HFFc6 (cell line): Measurements from ENCODE around the gene ACTL10. TPM values are rescaled to one million over a fixed set of nuclear protein-coding genes. Genes with fewer than 3 reads are reported as not detected.

Experiments
- DNase-seq: peaks from one replicate; pipeline ENCODE4 v3.0.0-alpha.2; 2018
- H3K27ac Mint-ChIP-seq: 2 replicates; pipeline ENCODE4 v1.8.0; 2020; ENCODE audit warnings: mild to moderate bottlenecking, mixed read lengths
- H3K27me3 Mint-ChIP-seq: 2 replicates; pipeline ENCODE4 v1.8.0; 2021; ENCODE audit warnings: mild to moderate bottlenecking, moderate library complexity, mixed read lengths; ENCODE audit not compliant: insufficient read depth
- H3K36me3 Mint-ChIP-seq: 2 replicates; pipeline ENCODE4 v1.8.0; 2021; ENCODE audit warnings: low read depth, mixed read lengths
- H3K4me1 Mint-ChIP-seq: 2 replicates; pipeline ENCODE4 v1.8.0; 2020; ENCODE audit warnings: low read depth, mixed read lengths
- H3K4me3 Mint-ChIP-seq: 2 replicates; pipeline ENCODE4 v1.8.0; 2020; ENCODE audit warnings: mild to moderate bottlenecking, moderate library complexity, mixed read lengths
- H3K9me3 Mint-ChIP-seq: 2 replicates; pipeline ENCODE4 v1.8.0; 2020; ENCODE audit warnings: mild to moderate bottlenecking, mixed read lengths
- CTCF ChIP-seq: fragments of 200-600 bp; sonication (generic); IDR thresholded peaks from 2 replicates; pipeline ENCODE4 v1.5.0; 2021; ENCODE audit warnings: antibody characterized with exemption, mild to moderate bottlenecking
- total RNA-seq, 6 experiments: library from RNA; stranded (reverse); fragmentation: NEBNext Ultra II Directional; extraction: Animal tissue kit (Norgen Biotek cat#: 25700); gene quantifications; 2 replicates in 1 of 6; 3 replicates in 5 of 6; pipeline ENCODE4 v1.2.3, GENCODE V29; 2021

ACTL10 gene
- total RNA-seq, 6 experiments from 2014 or later: 1.6 to 2.3 (median 1.8) TPM

- no peak for TF ChIP-seq CTCF
- Mint-ChIP-seq H3K9me3 (no peaks in the 10 kb centered on the region), H3K36me3 (0 out of 2 replicates have a peak, but pooled peaks cover 4% of the 10 kb centered on the region), H3K27me3 (peaks cover 2% of the 10 kb centered on the region), H3K4me1 (peaks cover 65% of the 10 kb centered on the region), H3K4me3 (peak overlapping the region; percentile 79), H3K27ac (peak overlapping the region; percentile 75)
- DNase-seq: no peak
Measured at GRCh38 chr20:33667245-33667675, 517 bp downstream of the ACTL10 start.

GRCh38 chr20:33667676-33668465 is 1.1 kb downstream of the ACTL10 start:
- 0 out of 2 replicates have a peak, but pooled peaks cover 4% of the 10 kb centered on the region for H3K36me3 Mint-ChIP-seq
- H3K27me3 Mint-ChIP-seq: peaks cover 2% of the 10 kb centered on the region
- H3K27ac Mint-ChIP-seq: peak overlapping the region; percentile 75
- peaks cover 65% of the 10 kb centered on the region for H3K4me1 Mint-ChIP-seq
- DNase-seq: peak; percentile 76
- no peaks in the 10 kb centered on the region for H3K9me3 Mint-ChIP-seq
- peak; percentile 91 for TF ChIP-seq CTCF
- H3K4me3 Mint-ChIP-seq: peak overlapping the region; percentile 79

- peak overlapping the region; percentile 61 for H3K4me3 Mint-ChIP-seq
- peaks cover 2% of the 10 kb centered on the region for H3K27me3 Mint-ChIP-seq
- no peak for TF ChIP-seq CTCF
- H3K4me1 Mint-ChIP-seq: peaks cover 71% of the 10 kb centered on the region
- no peak for DNase-seq
- H3K27ac Mint-ChIP-seq: no peak overlapping the region; the same call in 1 of the 2 replicates
- H3K9me3 Mint-ChIP-seq: no peaks in the 10 kb centered on the region
- H3K36me3 Mint-ChIP-seq: 0 out of 2 replicates have a peak, but pooled peaks cover 4% of the 10 kb centered on the region
Measured at GRCh38 chr20:33668466-33669155, 1.9 kb downstream of the ACTL10 start.

GRCh38 chr20:33669224-33669623 is 2.5 kb downstream of the ACTL10 start:
- Mint-ChIP-seq H3K4me3 (no peak overlapping the region), H3K27ac (no peak overlapping the region), H3K9me3 (no peaks in the 10 kb centered on the region), H3K36me3 (0 out of 2 replicates have a peak, but pooled peaks cover 4% of the 10 kb centered on the region), H3K27me3 (peaks cover 2% of the 10 kb centered on the region), H3K4me1 (peaks cover 70% of the 10 kb centered on the region)
- DNase-seq: no peak
- TF ChIP-seq CTCF: no peak

- no peak overlapping the region for H3K4me3 Mint-ChIP-seq
- 0 out of 2 replicates have a peak, but pooled peaks cover 4% of the 10 kb centered on the region for H3K36me3 Mint-ChIP-seq
- H3K9me3 Mint-ChIP-seq: no peaks in the 10 kb centered on the region
Measured at GRCh38 chr20:33669873-33670640, 3.3 kb downstream of the ACTL10 start.

More at GRCh38 chr20:33669873-33670640, 3.3 kb downstream of the ACTL10 start:
- Mint-ChIP-seq H3K27ac (peak overlapping the region; percentile 58), H3K4me1 (peaks cover 66% of the 10 kb centered on the region), H3K27me3 (peaks cover 2% of the 10 kb centered on the region)
- no peak for TF ChIP-seq CTCF
- no peak for DNase-seq
